HL-60/S4 treated with phorbol 12-myristate 13-acetate at 8.2 ng/mL for 4 days and 3 days (cell line): ENCODE data around the gene TMEM150B.

Experiments
- in situ Hi-C: fragments of 300-500 bp; cut with MboI; formaldehyde crosslinking; loops from 2 replicates; pipeline ENCODE4 v1.15.0; 2022; ENCODE audit warnings: low sequenced_read_pairs

Gene TMEM150B

GRCh38 chr19:55308281-55308680, 16.9 kb downstream of the TMEM150B start:
- in situ Hi-C loops: no loop called here

GRCh38 chr19:55306712-55307111, 18.4 kb downstream of the TMEM150B start:
- in situ Hi-C loops: no loop called here

GRCh38 chr19:55305983-55306562, 19.1 kb downstream of the TMEM150B start:
- in situ Hi-C loops: no loop called here

- in situ Hi-C loops: no loop called here
Observed at GRCh38 chr19:55305491-55305890, 19.6 kb downstream of the TMEM150B start.

- in situ Hi-C loops: no loop called here
Observed at GRCh38 chr19:55304980-55305379, 20.2 kb downstream of the TMEM150B start.

GRCh38 chr19:55304279-55304978, 20.7 kb downstream of the TMEM150B start:
- in situ Hi-C loops: no loop called here

GRCh38 chr19:55303477-55303876, 21.7 kb downstream of the TMEM150B start:
- in situ Hi-C loops: no loop called here

GRCh38 chr19:55302318-55302703, 22.8 kb downstream of the TMEM150B start:
- in situ Hi-C loops: no loop called here

GRCh38 chr19:55301459-55302317, 23.5 kb downstream of the TMEM150B start:
- in situ Hi-C loops: no loop called here

- in situ Hi-C loops: no loop called here
Observed at GRCh38 chr19:55300886-55301458, 24.2 kb downstream of the TMEM150B start.

GRCh38 chr19:55299991-55300390, 25.1 kb downstream of the TMEM150B start:
- in situ Hi-C loops: no loop called here

- in situ Hi-C loops: no loop called here
Observed at GRCh38 chr19:55297267-55297666, 27.9 kb downstream of the TMEM150B start.

GRCh38 chr19:55289117-55289796, 35.9 kb downstream of the TMEM150B start:
- in situ Hi-C loops: no loop called here

GRCh38 chr19:55287361-55288079, 37.6 kb downstream of the TMEM150B start:
- in situ Hi-C loops: no loop called here

GRCh38 chr19:55285229-55285890, 39.8 kb downstream of the TMEM150B start:
- in situ Hi-C loops: no loop called here

- in situ Hi-C loops: no loop called here
Observed at GRCh38 chr19:55284405-55285058, 40.6 kb downstream of the TMEM150B start.

- in situ Hi-C loops: no loop called here
Observed at GRCh38 chr19:55283548-55284377, 41.4 kb downstream of the TMEM150B start, which contains the start of gene BRSK1. Gene BRSK1, plus strand, starts transcription at chr19:55283997. Its CDS starts 446 bp downstream, at chr19:55284443.
